Ishikawa (cell line): ENCODE data around the gene EFNA2.

Source experiments
- CEBPB ChIP-seq: IDR thresholded peaks from 2 replicates; pipeline ENCODE4 v1.6.1; 2012
- CREB1 ChIP-seq: IDR thresholded peaks from 2 replicates; pipeline ENCODE4 v1.6.1; 2012; ENCODE audit warnings: low read depth
- EGR1 ChIP-seq: IDR thresholded peaks from 2 replicates; pipeline ENCODE4 v1.6.1; 2012
- EP300 ChIP-seq: IDR thresholded peaks from 2 replicates; pipeline ENCODE4 v1.6.1; 2012; ENCODE audit warnings: borderline replicate concordance
- FOXM1 ChIP-seq: IDR thresholded peaks from 2 replicates; pipeline ENCODE4 v1.6.1; 2012; ENCODE audit warnings: low read depth, borderline replicate concordance
- NFIC ChIP-seq: IDR thresholded peaks from 2 replicates; pipeline ENCODE4 v1.6.1; 2012
- RAD21 ChIP-seq: IDR thresholded peaks from 2 replicates; pipeline ENCODE4 v1.6.1; 2012; ENCODE audit warnings: low read depth
- REST ChIP-seq: IDR thresholded peaks from 2 replicates; pipeline ENCODE4 v1.6.1; 2012; ENCODE audit warnings: low read depth, mild to moderate bottlenecking
- TAF1 ChIP-seq: IDR thresholded peaks from 2 replicates; pipeline ENCODE4 v1.6.1; 2012; ENCODE audit warnings: low read depth, mild to moderate bottlenecking
- TCF12 ChIP-seq: IDR thresholded peaks from 2 replicates; pipeline ENCODE4 v1.6.1; 2012; ENCODE audit warnings: low read depth
- TEAD4 ChIP-seq: IDR thresholded peaks from 2 replicates; pipeline ENCODE4 v1.6.1; 2012
- YY1 ChIP-seq: IDR thresholded peaks from 2 replicates; pipeline ENCODE4 v1.6.1; 2012; ENCODE audit warnings: low read depth
- ZBTB7A ChIP-seq: IDR thresholded peaks from 2 replicates; pipeline ENCODE4 v1.6.1; 2012; ENCODE audit warnings: low read depth
- TF ChIP-seq, protein P1 (sequence below): IDR thresholded peaks from 2 replicates; pipeline ENCODE4 v1.6.1; 2012
- TF ChIP-seq, protein P2 (sequence below): IDR thresholded peaks from 2 replicates; pipeline ENCODE4 v1.6.1; 2012

EFNA2 gene

GRCh38 chr19:1291761-1292418 lies 6.2 kb downstream of the EFNA2 start:
- no peak for TF ChIP-seq TCF12
- TF ChIP-seq RAD21 = no peak
- no peak for TF ChIP-seq CEBPB
- TF ChIP-seq TAF1 = no peak
- no peak for TF ChIP-seq YY1
- TF ChIP-seq REST = no peak
- TF ChIP-seq, protein P1, sequence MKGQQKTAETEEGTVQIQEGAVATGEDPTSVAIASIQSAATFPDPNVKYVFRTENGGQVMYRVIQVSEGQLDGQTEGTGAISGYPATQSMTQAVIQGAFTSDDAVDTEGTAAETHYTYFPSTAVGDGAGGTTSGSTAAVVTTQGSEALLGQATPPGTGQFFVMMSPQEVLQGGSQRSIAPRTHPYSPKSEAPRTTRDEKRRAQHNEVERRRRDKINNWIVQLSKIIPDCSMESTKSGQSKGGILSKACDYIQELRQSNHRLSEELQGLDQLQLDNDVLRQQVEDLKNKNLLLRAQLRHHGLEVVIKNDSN = no peak
- no peak for TF ChIP-seq CREB1
- no peak for TF ChIP-seq TEAD4
- TF ChIP-seq FOXM1 = no peak
- no peak for TF ChIP-seq ZBTB7A
- TF ChIP-seq NFIC = no peak
- TF ChIP-seq EGR1 = no peak
- no peak for TF ChIP-seq EP300
- TF ChIP-seq, protein P2, sequence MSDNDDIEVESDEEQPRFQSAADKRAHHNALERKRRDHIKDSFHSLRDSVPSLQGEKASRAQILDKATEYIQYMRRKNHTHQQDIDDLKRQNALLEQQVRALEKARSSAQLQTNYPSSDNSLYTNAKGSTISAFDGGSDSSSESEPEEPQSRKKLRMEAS = no peak

- TF ChIP-seq TCF12 = no peak
- TF ChIP-seq RAD21 = no peak
- TF ChIP-seq EP300 = no peak
- no peak for TF ChIP-seq FOXM1
- no peak for TF ChIP-seq REST
- TF ChIP-seq CREB1 = no peak
- TF ChIP-seq, protein P1 = no peak
- TF ChIP-seq CEBPB = no peak
- no peak for TF ChIP-seq EGR1
- no peak for TF ChIP-seq YY1
- no peak for TF ChIP-seq NFIC
- no peak for TF ChIP-seq ZBTB7A
- TF ChIP-seq, protein P2 = no peak
- no peak for TF ChIP-seq TEAD4
- TF ChIP-seq TAF1 = no peak
Observed at GRCh38 chr19:1292419-1293151, 6.9 kb downstream of the EFNA2 start.

DNA sequence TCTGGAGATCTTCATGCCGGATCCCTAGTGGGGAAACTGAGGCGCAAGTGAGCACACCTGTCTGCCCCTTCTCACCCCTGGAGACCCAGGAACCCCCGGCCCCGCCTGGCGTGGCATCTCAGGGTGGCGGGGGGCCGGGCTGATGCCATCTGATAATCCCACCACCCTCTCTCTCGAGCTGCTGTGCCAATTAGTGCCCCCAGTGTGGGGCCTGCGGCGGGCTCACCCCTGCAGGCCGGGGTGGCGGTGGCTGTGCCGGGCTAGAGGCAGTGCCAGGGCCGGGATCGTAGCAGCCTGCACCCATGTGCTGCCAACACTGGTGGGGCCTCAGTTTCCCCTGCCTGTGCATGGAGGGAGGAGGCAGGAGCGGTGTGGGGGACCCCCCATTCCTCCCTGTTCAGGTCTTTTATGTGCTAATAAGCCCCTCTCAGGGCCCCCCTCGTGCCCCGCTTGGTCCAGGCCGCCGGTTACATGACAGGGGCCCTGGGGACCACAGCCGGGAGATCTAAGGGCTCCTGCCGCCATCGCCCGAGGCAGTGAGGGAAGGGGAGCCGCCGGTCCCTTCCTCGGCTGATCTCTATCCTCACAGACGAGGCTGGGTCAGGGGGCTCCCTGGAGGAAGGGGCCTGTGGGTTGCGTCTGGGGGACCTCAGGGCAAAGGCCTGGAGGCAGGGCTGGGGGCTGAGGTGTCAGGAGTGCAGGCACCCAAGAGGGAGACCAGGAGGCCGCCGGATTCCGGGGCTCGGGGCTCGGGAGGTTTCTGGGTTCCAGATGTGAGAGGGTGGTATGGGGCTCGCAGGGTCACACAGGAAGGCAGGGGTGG lies 8.3 kb downstream of the EFNA2 start:
- TF ChIP-seq TEAD4 = no peak
- no peak for TF ChIP-seq RAD21
- no peak for TF ChIP-seq TCF12
- no peak for TF ChIP-seq REST
- TF ChIP-seq, protein P1 = no peak
- TF ChIP-seq YY1 = no peak
- TF ChIP-seq, protein P2 = no peak
- TF ChIP-seq NFIC = no peak
- TF ChIP-seq TAF1 = no peak
- no peak for TF ChIP-seq CEBPB
- TF ChIP-seq CREB1 = no peak
- no peak for TF ChIP-seq FOXM1
- TF ChIP-seq EP300 = no peak
- TF ChIP-seq EGR1 = no peak
- TF ChIP-seq ZBTB7A = no peak
